DMS53 treated with DMSO at 0.1 percent for 48 hours (cell line): Measurements from ENCODE around the gene CD19.
"Not testable (repeated sequence)": the region's sequence is repeated elsewhere in the genome, so short reads cannot be mapped to it uniquely, and the experiment has no call there.

ENCODE experiments used
- DNase-seq: peaks from one replicate; lab custom pipeline; 2025; ENCODE audit not compliant: unreplicated experiment; lab: John Stamatoyannopoulos, UW

Gene CD19

GRCh38 chr16:28905800-28906372, 25.9 kb upstream of the CD19 start:
- no peak for DNase-seq

- no peak for DNase-seq
Observed at GRCh38 chr16:28910086-28911031, 21.4 kb upstream of the CD19 start.

GRCh38 chr16:28912558-28912957, 19.2 kb upstream of the CD19 start:
- DNase-seq, result no peak

- no peak for DNase-seq
Observed at GRCh38 chr16:28913946-28914724, 17.6 kb upstream of the CD19 start.

GRCh38 chr16:28915181-28915580, 16.6 kb upstream of the CD19 start:
- no peak for DNase-seq

GRCh38 chr16:28917095-28917494, 14.7 kb upstream of the CD19 start:
- DNase-seq, result no peak

- no peak for DNase-seq
Observed at GRCh38 chr16:28918698-28919097, 13.1 kb upstream of the CD19 start.

- no peak for DNase-seq
Observed at GRCh38 chr16:28923231-28923587, 8.6 kb upstream of the CD19 start.

- peak; percentile 7 for DNase-seq
Observed at GRCh38 chr16:28923652-28924398, 7.9 kb upstream of the CD19 start.

GRCh38 chr16:28924399-28924761, 7.4 kb upstream of the CD19 start:
- no peak for DNase-seq

- peak; percentile 85 for DNase-seq
Observed at GRCh38 chr16:28924762-28925385, 6.9 kb upstream of the CD19 start, which contains the start of gene RABEP2. Gene RABEP2, minus strand, starts transcription at chr16:28925238. Its CDS starts 75 bp downstream, at chr16:28925163.

- peak; percentile 37 for DNase-seq
Observed at GRCh38 chr16:28925386-28926228, 6.2 kb upstream of the CD19 start.

- not testable (repeated sequence) for DNase-seq
Observed at GRCh38 chr16:28926284-28926683, 5.5 kb upstream of the CD19 start.

- no peak for DNase-seq
Observed at GRCh38 chr16:28927815-28928214, 4.0 kb upstream of the CD19 start.

GRCh38 chr16:28930203-28930602, 1.6 kb upstream of the CD19 start:
- no peak for DNase-seq

- no peak for DNase-seq
Observed at GRCh38 chr16:28930652-28931051, 1.1 kb upstream of the CD19 start.

- no peak for DNase-seq
Observed at GRCh38 chr16:28932339-28933141, 769 bp downstream of the CD19 start.

GRCh38 chr16:28933171-28933570, 1.4 kb downstream of the CD19 start:
- no peak for DNase-seq

GRCh38 chr16:28935346-28935745, 3.6 kb downstream of the CD19 start:
- DNase-seq, result no peak
